GM12878 (cell line): ENCODE results near the gene CHRM5. TPM values are rescaled to one million over a fixed set of nuclear protein-coding genes. Genes with fewer than 3 reads are reported as not detected.

ENCODE experiments used
- ATAC-seq: fragments of 200-7000 bp; cut with Tn5 transposase; 3 replicates; pipeline ENCODE4 v1.9.1; 2020; ENCODE audit warnings: mild to moderate bottlenecking, moderate library complexity
- BruUV-seq: library from RNA; stranded (reverse); fragments of 400-500 nt; replicated peaks from 2 replicates; lab custom pipeline; 2021; lab: Mats Ljungman, UMichigan
- CTCF ChIA-PET: fragments of 300-600 bp; sonication (Branson Sonifier 250); formaldehyde crosslinking; extraction: SDS; loops from one replicate; lab custom pipeline; 2021; ENCODE audit warnings: inconsistent platforms; lab: Yijun Ruan, JAX
- POLR2A ChIA-PET: fragments of 350-600 bp; formaldehyde crosslinking; extraction: SDS; loops from one replicate; lab custom pipeline; 2021; ENCODE audit warnings: inconsistent platforms; lab: Charles Lee
- RAD21 ChIA-PET: fragments of 300-600 bp; sonication (Branson Sonifier 250); formaldehyde crosslinking; loops from one replicate; lab custom pipeline; 2023; ENCODE audit warnings: antibody characterized with exemption; ENCODE audit not compliant: unreplicated experiment; lab: Charles Lee
- SMC1A ChIA-PET: fragments of 300-600 bp; sonication (Branson Sonifier 250); formaldehyde crosslinking; loops from one replicate; lab custom pipeline; 2023; ENCODE audit not compliant: unreplicated experiment, uncharacterized antibody; lab: Charles Lee
- DNase-seq: peaks from one replicate; pipeline ENCODE4 v3.0.0-alpha.2; 2011; ENCODE audit warnings: low read depth, low spot score
- FAIRE-seq: peaks from 3 replicates; lab custom pipeline; 2011; peaks lifted over from hg19 to GRCh38; lab: Jason Lieb, UNC
- H2AFZ ChIP-seq: 2 replicates; pipeline ENCODE4 v1.6.0; 2011; ENCODE audit warnings: low read depth, low read length, control low read depth; ENCODE audit not compliant: control insufficient read depth
- H3K27ac ChIP-seq: 2 replicates; pipeline ENCODE4 v1.5.1; 2011; ENCODE audit warnings: control low read depth; ENCODE audit not compliant: control insufficient read depth, insufficient read depth
- H3K27me3 ChIP-seq, 2 experiments: replicated peaks in 1 of 2; 2 replicates each; pipeline versions ENCODE4 v1.6.0 to v1.6.1; 2011; ENCODE audit warnings: low read length in 1 of 2; ENCODE audit not compliant: control insufficient read depth in 2 of 2, insufficient read depth in 2 of 2
- H3K36me3 ChIP-seq, 2 experiments: 2 replicates each; pipeline ENCODE4 v1.5.1; 2011; ENCODE audit warnings: low read length in 1 of 2; ENCODE audit not compliant: control insufficient read depth in 2 of 2, insufficient read depth in 2 of 2
- H3K4me1 ChIP-seq: 2 replicates; pipeline ENCODE4 v1.6.1; 2011; ENCODE audit warnings: mild to moderate bottlenecking, low read length, moderate library complexity, mixed read lengths; ENCODE audit not compliant: control insufficient read depth, insufficient read depth
- H3K4me2 ChIP-seq: 2 replicates; pipeline ENCODE4 v1.6.0; 2011; ENCODE audit warnings: control low read depth; ENCODE audit not compliant: control insufficient read depth, insufficient read depth
- H3K4me3 ChIP-seq: fragments of 200-600 bp; sonication (generic); 2 replicates; pipeline ENCODE4 v1.5.1; 2016
- H3K79me2 ChIP-seq: 2 replicates; pipeline ENCODE4 v1.6.0; 2011; ENCODE audit warnings: low read length; ENCODE audit not compliant: control insufficient read depth, insufficient read depth
- H3K9ac ChIP-seq: 2 replicates; pipeline ENCODE4 v1.8.0; 2011; ENCODE audit warnings: low read length, control low read depth, mixed read lengths; ENCODE audit not compliant: control insufficient read depth, insufficient read depth
- H3K9me3 ChIP-seq: replicated peaks from 3 replicates; pipeline ENCODE4 v1.5.1; 2011; ENCODE audit warnings: mild to moderate bottlenecking, low read length; ENCODE audit not compliant: control insufficient read depth, insufficient read depth
- H4K20me1 ChIP-seq: 2 replicates; pipeline ENCODE4 v1.6.0; 2011; ENCODE audit not compliant: control insufficient read depth, insufficient read depth
- ATF3 ChIP-seq: IDR thresholded peaks from 2 replicates; pipeline ENCODE4 v1.6.1; 2011; ENCODE audit warnings: low read depth, mild to moderate bottlenecking, low read length, moderate library complexity, borderline replicate concordance; ENCODE audit errors: extremely low read depth
- CBFB ChIP-seq: IDR thresholded peaks from 2 replicates; pipeline ENCODE4 v1.6.1; 2016; ENCODE audit warnings: antibody characterized with exemption, low read depth
- CBX3 ChIP-seq: fragments of 200-600 bp; sonication (generic); IDR thresholded peaks from 2 replicates; pipeline ENCODE4 v1.6.1; 2016; ENCODE audit warnings: low read depth, borderline replicate concordance
- E4F1 ChIP-seq: fragments of 450-650 bp; IDR thresholded peaks from 2 replicates; pipeline ENCODE4 v1.6.1; 2018; ENCODE audit warnings: borderline replicate concordance, mild to moderate bottlenecking; ENCODE audit not compliant: partially characterized antibody
- GATAD2B ChIP-seq: fragments of 450-650 bp; conservative IDR thresholded peaks from 2 replicates; pipeline ENCODE4 v1.6.1; 2017; ENCODE audit warnings: low read depth, mild to moderate bottlenecking, moderate library complexity
- HSF1 ChIP-seq: fragments of 150-350 bp; IDR thresholded peaks from 2 replicates; pipeline ENCODE4 v1.6.1; 2014; ENCODE audit warnings: mild to moderate bottlenecking, low read depth, low read length
- IKZF2 ChIP-seq, 2 experiments: fragments of 450-650 bp; IDR thresholded peaks; 2 replicates each; pipeline ENCODE4 v1.6.1; 2017; ENCODE audit warnings: mild to moderate bottlenecking in 2 of 2, moderate library complexity in 2 of 2
- MTA2 ChIP-seq: fragments of 450-650 bp; IDR thresholded peaks from 2 replicates; pipeline ENCODE4 v1.6.1; 2016; ENCODE audit warnings: low read depth, mild to moderate bottlenecking, moderate library complexity
- MYC ChIP-seq: IDR thresholded peaks from 2 replicates; pipeline ENCODE4 v1.6.1; 2011; ENCODE audit warnings: mild to moderate bottlenecking, low read length, moderate library complexity, inconsistent platforms; ENCODE audit not compliant: insufficient read depth, insufficient replicate concordance, insufficient read length, severe bottlenecking
- NFXL1 ChIP-seq: fragments of 450-650 bp; IDR thresholded peaks from 2 replicates; pipeline ENCODE4 v1.6.1; 2017; ENCODE audit warnings: antibody characterized with exemption, mild to moderate bottlenecking, borderline replicate concordance
- PAX8 ChIP-seq: fragments of 450-650 bp; IDR thresholded peaks from 2 replicates; pipeline ENCODE4 v1.6.1; 2017; ENCODE audit warnings: mild to moderate bottlenecking, moderate library complexity
- RFX5 ChIP-seq: IDR thresholded peaks from 2 replicates; pipeline ENCODE4 v1.6.1; 2011; ENCODE audit warnings: low read depth, low read length, improper control_type of control experiment
- SUZ12 ChIP-seq: fragments of 200-600 bp; sonication (generic); IDR thresholded peaks from one replicate; pipeline ENCODE4 v1.6.1; 2018; ENCODE audit warnings: antibody characterized with exemption, mild to moderate bottlenecking; ENCODE audit not compliant: unreplicated experiment
- ZNF592 ChIP-seq: fragments of 450-650 bp; IDR thresholded peaks from 2 replicates; pipeline ENCODE4 v1.6.1; 2017; ENCODE audit warnings: mild to moderate bottlenecking, moderate library complexity
- WGBS: methylation state at CpG from one replicate; pipeline ENCODE4 v1.1.6; 2016; ENCODE audit warnings: low lambda C conversion rate; ENCODE audit not compliant: insufficient replicate concordance, insufficient coverage; ENCODE audit errors: missing lambda C conversion rate; 5-methylcytosine and 5-hydroxymethylcytosine counted together
- in situ Hi-C: fragments of 300-500 bp; cut with MboI; formaldehyde crosslinking; loops from 9 replicates; pipeline ENCODE4 v1.14.3; 2018; ENCODE audit warnings: mixed read lengths
- intact Hi-C: fragments of 100-400 bp; cut with micrococcal nuclease; formaldehyde crosslinking; loops from one replicate; pipeline ENCODE4 v1.14.2; 2022; ENCODE audit not compliant: unreplicated experiment
- polyA plus RNA-seq, 11 experiments: library from polyadenylated mRNA; depleted of rRNA in 4 of 11; unstranded in 6 of 11; stranded (reverse) in 5 of 11; fragments of >200 nt; fragmentation: Nextera tagmentation in 4 of 11; fragmentation: Illumina TruSeq in 1 of 11; extraction: Ambion mirVana in 4 of 11; extraction: Trizol in 1 of 11; gene quantifications; 1 replicate in 1 of 11; 2 replicates in 10 of 11; pipeline versions ENCODE4 v1.2.1 to v1.2.3, GENCODE V29; 2011 to 2016; ENCODE audit warnings: inconsistent platforms in 2 of 11, missing spikeins in 2 of 11, low read depth in 1 of 11
- total RNA-seq, 4 experiments: library from RNA; depleted of rRNA in 3 of 4; stranded (reverse); fragments of >200 nt in 3 of 4; fragmentation: Illumina TruSeq in 1 of 4; extraction: Trizol in 1 of 4; gene quantifications; 2 replicates each; pipeline versions ENCODE4 v1.2.1 to v1.2.3, GENCODE V29; 2013 to 2021

Gene CHRM5
- total and polyA plus RNA-seq, 10 of the 15 experiments (the other 5 are each of a cell fraction or from before 2014, with no cell fraction given), result 0.01 to 0.10 (median 0.04) TPM; not detected in 6

- RAD21 ChIA-PET, result no interaction called here
- no peaks in the 10 kb centered on the region for H3K9me3 ChIP-seq
- H3K4me1 ChIP-seq, result peaks cover 13% of the 10 kb centered on the region
- FAIRE-seq, result peak; percentile 86
- ATAC-seq, result peak; percentile 67
- no peaks in the 10 kb centered on the region for H3K36me3 ChIP-seq
- H3K27ac ChIP-seq, result peak within 1 kb of the TSS; percentile 88
- SMC1A ChIA-PET, result interaction anchor here (0.9 kb wide), 1 partner anchor 9 kb away, joined by 3 read pairs; no protein-coding TSS in a partner anchor
- CTCF ChIA-PET, result interaction anchor here (0.6 to 1.5 kb wide), 3 partner anchors 20 to 848 kb away, joined by 3 to 6 read pairs (median 3); no protein-coding TSS in a partner anchor
- peak within 1 kb of the TSS; percentile 88 for H3K4me2 ChIP-seq
- intact Hi-C loops, result no loop called here
- 2% methylated on average over 26 of the region's 82 CpGs for WGBS
- H3K79me2 ChIP-seq, result peaks cover 3% of the 10 kb centered on the region
- no peaks in the 10 kb centered on the region for H3K27me3 ChIP-seq
- in situ Hi-C loops, result no loop called here
- peak within 1 kb of the TSS; percentile 83 for H3K9ac ChIP-seq
- POLR2A ChIA-PET, result no interaction called here
- no peak for DNase-seq
- H4K20me1 ChIP-seq, result no peaks in the 10 kb centered on the region
- BruUV-seq, result TSS peak; percentile 88
- H2AFZ ChIP-seq, result peak within 1 kb of the TSS; percentile 94
- H3K4me3 ChIP-seq, result peak within 1 kb of the TSS; percentile 73
- TF ChIP-seq RFX5, result no peak
- TF ChIP-seq CBFB, result no peak
- TF ChIP-seq PAX8, result no peak
- no peak for TF ChIP-seq E4F1
- TF ChIP-seq GATAD2B, result peak; percentile 58; the same call in 1 of the 2 replicates
- TF ChIP-seq ZNF592, result no peak
- TF ChIP-seq NFXL1, result no peak
- no peak; a peak in 1 of 4 replicates for TF ChIP-seq IKZF2 (IDR thresholded peaks at IDR 0.05)
- TF ChIP-seq HSF1, result no peak
- TF ChIP-seq SUZ12, result no peak
- no peak for TF ChIP-seq MYC
- TF ChIP-seq MTA2, result no peak
- no peak for TF ChIP-seq CBX3
- no peak for TF ChIP-seq ATF3
Measured at GRCh38 chr15:34038871-34039789, 70.8 kb downstream of the CHRM5 start, which contains the start of gene AVEN. AVEN (minus strand) TSS chr15:34039204; CDS start chr15:34039046, 158 bp downstream.
